ENCODE measurements around the gene IFIT2.
"Not testable (repeated sequence)": the region's sequence is repeated elsewhere in the genome, so short reads cannot be mapped to it uniquely, and the experiment has no call there.

IFIT2 gene

GRCh38 chr10:89337484-89337883 is 35.6 kb downstream of the IFIT2 start:
- DNase-seq (ENCODE audit: extremely low read depth in 1 of 2, low read depth in 1 of 2), result peak in 1 of 2 donors; percentile 11

DNA sequence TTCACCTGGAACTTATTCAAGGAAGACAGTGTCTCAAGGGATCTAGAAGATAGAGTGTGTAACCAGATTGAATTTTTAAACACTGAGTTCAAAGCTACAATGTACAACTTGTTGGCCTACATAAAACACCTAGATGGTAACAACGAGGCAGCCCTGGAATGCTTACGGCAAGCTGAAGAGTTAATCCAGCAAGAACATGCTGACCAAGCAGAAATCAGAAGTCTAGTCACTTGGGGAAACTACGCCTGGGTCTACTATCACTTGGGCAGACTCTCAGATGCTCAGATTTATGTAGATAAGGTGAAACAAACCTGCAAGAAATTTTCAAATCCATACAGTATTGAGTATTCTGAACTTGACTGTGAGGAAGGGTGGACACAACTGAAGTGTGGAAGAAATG is 36.9 kb downstream of the IFIT2 start:
- DNase-seq (ENCODE audit: extremely low read depth in 1 of 2, low read depth in 1 of 2), result no peak

- no peak for DNase-seq (ENCODE audit: extremely low read depth in 1 of 2, low read depth in 1 of 2)
Measured at GRCh38 chr10:89339875-89340274, 38.0 kb downstream of the IFIT2 start.

DNA sequence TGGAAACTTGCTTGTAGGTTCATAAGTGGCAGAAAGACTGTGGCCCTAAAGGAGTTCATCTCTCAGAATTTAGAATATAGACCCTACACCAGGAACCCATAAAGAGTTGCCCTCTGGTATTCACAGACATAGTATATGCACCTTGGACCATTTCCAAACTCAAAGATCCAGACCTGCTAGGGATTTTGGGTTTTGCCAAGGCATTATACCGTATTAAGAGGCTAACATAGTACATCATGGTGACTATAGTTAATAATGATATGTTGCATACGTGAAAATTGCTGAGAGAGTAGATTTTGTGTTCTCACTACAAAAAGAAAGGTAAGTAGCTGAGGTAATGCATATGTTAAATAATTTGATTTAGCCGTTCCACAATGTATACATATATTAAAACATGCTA is 39.8 kb downstream of the IFIT2 start:
- DNase-seq (ENCODE audit: extremely low read depth in 1 of 2, low read depth in 1 of 2), result no peak

GRCh38 chr10:89342206-89342958 is 40.5 kb downstream of the IFIT2 start:
- no peak for DNase-seq (ENCODE audit: extremely low read depth in 1 of 2, low read depth in 1 of 2)

DNA sequence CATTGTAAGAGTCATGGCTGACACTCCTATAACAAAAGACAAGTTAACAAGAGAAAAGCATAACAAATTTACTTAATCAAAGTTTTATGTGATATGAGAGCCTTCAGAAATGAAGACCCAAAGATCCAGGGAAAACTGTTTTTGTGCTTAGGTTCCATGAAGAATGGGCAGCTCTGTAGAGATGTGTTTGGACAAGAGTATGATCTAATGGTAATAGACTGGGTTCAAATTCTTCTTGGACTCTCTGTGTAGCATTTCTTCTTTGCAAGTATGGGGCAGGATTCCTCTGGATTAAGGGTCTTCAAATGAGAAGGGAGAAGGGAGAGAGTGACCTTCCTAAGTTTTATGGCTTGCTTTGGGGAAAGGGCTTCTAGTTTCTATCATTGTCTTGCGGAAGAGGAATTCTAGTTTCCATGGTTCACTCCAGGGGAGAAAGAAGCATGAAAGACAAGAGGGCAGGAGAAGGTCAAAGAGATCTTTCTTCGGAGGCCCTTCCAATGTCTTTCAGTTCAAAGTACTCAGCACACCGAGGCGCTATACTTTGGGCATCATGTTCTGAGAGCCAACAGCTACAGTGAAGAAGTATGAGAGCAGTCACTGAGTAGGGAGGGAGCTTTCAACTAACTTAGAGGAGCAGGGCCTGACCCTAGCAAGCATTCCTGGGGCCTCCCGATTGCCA is 41.4 kb downstream of the IFIT2 start:
- no peak for DNase-seq (ENCODE audit: extremely low read depth in 1 of 2, low read depth in 1 of 2)

- no peak for DNase-seq (ENCODE audit: extremely low read depth in 1 of 2, low read depth in 1 of 2)
Measured at GRCh38 chr10:89344156-89344555, 42.3 kb downstream of the IFIT2 start.

DNA sequence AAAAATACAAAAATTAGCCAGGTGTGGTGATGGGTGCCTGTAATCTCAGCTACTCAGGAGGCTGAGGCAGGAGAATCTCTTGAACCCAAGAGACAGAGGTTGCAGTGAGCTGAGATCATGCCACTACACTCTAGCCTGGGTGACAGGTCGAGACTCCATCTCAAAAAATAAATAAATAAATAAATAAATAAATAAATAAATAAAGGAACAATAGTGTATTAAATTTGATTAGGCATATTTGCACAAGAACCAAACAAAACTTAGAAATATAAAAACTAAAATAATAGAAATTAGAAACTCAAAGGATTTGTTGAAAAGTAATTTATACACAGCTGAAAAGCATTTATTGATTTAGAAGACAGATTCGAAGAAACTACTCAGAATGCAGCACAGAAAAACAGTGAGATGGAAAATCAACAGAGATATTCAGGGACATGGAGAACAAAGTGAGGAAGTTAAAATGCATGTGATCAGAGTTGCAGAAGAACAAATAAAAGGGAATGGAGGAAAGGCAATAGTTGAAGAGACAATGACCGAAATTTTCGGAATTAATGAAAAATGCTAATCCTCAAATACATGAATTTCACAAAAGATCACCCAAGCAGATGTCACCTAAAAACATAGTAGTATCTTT is 43.6 kb downstream of the IFIT2 start:
- DNase-seq (ENCODE audit: extremely low read depth in 1 of 2, low read depth in 1 of 2), result no peak

GRCh38 chr10:89346405-89347254 is 44.8 kb downstream of the IFIT2 start:
- DNase-seq (ENCODE audit: extremely low read depth in 1 of 2, low read depth in 1 of 2), result no peak

GRCh38 chr10:89347701-89348457 is 46.0 kb downstream of the IFIT2 start:
- no peak for DNase-seq (ENCODE audit: extremely low read depth in 1 of 2, low read depth in 1 of 2)

GRCh38 chr10:89348481-89348880 is 46.6 kb downstream of the IFIT2 start:
- no peak for DNase-seq (ENCODE audit: extremely low read depth in 1 of 2, low read depth in 1 of 2)

- DNase-seq (ENCODE audit: extremely low read depth in 1 of 2, low read depth in 1 of 2), result no peak
Measured at GRCh38 chr10:89348975-89349374, 47.1 kb downstream of the IFIT2 start.

- not testable (repeated sequence) for DNase-seq (ENCODE audit: extremely low read depth in 1 of 2, low read depth in 1 of 2)
Measured at GRCh38 chr10:89350631-89351315, 48.9 kb downstream of the IFIT2 start.

- DNase-seq (ENCODE audit: extremely low read depth in 1 of 2, low read depth in 1 of 2), result no peak
Measured at GRCh38 chr10:89351412-89351779, 49.5 kb downstream of the IFIT2 start.

GRCh38 chr10:89351780-89352597 is 50.1 kb downstream of the IFIT2 start:
- DNase-seq (ENCODE audit: extremely low read depth in 1 of 2, low read depth in 1 of 2), result no peak

- DNase-seq (ENCODE audit: extremely low read depth in 1 of 2, low read depth in 1 of 2), result no peak
Measured at GRCh38 chr10:89352802-89353201, 51.0 kb downstream of the IFIT2 start.

DNA sequence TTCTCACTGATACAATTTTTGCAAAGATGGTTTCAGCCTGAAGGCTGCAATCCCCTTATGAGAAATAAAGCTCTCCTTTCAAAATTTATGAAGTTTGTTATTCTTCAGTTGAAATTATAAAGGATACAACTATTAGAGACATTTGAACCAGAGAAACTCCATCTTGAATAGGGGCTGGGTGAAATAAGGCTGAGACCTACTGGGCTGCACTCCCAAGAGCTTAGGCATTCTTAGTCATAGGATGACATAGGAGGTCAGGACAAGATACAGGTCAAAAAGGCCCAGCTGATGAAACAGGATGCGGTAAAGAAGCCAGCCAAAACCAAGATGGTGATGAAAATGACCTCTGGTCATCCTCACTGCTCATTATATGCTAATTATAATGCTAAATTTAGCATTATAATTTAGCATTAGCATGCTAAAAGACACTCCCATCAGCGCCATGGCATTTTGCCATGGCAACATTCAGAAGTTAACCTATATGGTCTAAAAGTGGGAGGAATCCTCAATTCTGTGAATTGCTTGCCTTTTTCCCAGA is 53.6 kb downstream of the IFIT2 start:
- DNase-seq (ENCODE audit: extremely low read depth in 1 of 2, low read depth in 1 of 2), result no peak

GRCh38 chr10:89357096-89357495 is 55.2 kb downstream of the IFIT2 start:
- no peak for DNase-seq (ENCODE audit: extremely low read depth in 1 of 2, low read depth in 1 of 2)

- no peak for DNase-seq (ENCODE audit: extremely low read depth in 1 of 2, low read depth in 1 of 2)
Measured at GRCh38 chr10:89357975-89358374, 56.1 kb downstream of the IFIT2 start.
